Neuron (in vitro differentiated cells): ENCODE measurements around the gene PTPRM.

Source experiments
- H2AFZ ChIP-seq: one replicate; pipeline ENCODE4 v1.6.1; 2013; ENCODE audit warnings: low read depth, mild to moderate bottlenecking, inconsistent platforms, low read length, moderate library complexity
- H3K27me3 ChIP-seq: one replicate; pipeline ENCODE4 v1.6.1; 2013; ENCODE audit warnings: low read length; ENCODE audit not compliant: insufficient read depth
- H3K36me3 ChIP-seq: one replicate; pipeline ENCODE4 v1.6.1; 2013; ENCODE audit warnings: low read length; ENCODE audit not compliant: insufficient read depth
- H3K4me1 ChIP-seq: one replicate; pipeline ENCODE4 v1.6.1; 2013; ENCODE audit warnings: low read length; ENCODE audit not compliant: insufficient read depth
- H3K4me3 ChIP-seq: 2 replicates; pipeline ENCODE4 v1.5.1; 2013; ENCODE audit warnings: mild to moderate bottlenecking, low read length, moderate library complexity
- H3K9me3 ChIP-seq: one replicate; pipeline ENCODE4 v1.6.1; 2013; ENCODE audit warnings: low read length

The PTPRM gene

DNA sequence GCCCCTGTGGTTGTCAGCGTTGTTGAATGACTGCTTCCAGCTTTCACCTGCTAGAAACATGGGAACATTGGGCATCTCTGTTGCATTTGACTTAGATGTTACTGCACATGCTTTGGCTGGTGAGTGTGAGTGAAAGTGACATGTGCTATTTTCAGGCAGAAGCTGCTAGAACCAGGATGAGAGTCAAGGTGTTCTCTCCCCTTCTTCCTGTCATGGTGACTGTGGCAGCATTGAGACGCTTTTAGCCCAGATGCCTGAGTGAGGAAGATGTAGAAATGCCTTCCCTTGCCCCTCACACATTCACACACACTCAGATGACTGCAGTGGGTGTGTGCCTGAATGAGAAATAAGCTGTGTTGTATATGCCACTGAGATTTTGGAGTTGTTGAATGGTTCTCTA, 220.2 kb downstream of the PTPRM start:
- peaks cover 19% of the 10 kb centered on the region for H3K4me1 ChIP-seq
- no peak overlapping the region for H3K4me3 ChIP-seq
- no peaks in the 10 kb centered on the region for H3K9me3 ChIP-seq
- H3K36me3 ChIP-seq: no peaks in the 10 kb centered on the region
- H2AFZ ChIP-seq: no peak overlapping the region
- no peaks in the 10 kb centered on the region for H3K27me3 ChIP-seq

DNA sequence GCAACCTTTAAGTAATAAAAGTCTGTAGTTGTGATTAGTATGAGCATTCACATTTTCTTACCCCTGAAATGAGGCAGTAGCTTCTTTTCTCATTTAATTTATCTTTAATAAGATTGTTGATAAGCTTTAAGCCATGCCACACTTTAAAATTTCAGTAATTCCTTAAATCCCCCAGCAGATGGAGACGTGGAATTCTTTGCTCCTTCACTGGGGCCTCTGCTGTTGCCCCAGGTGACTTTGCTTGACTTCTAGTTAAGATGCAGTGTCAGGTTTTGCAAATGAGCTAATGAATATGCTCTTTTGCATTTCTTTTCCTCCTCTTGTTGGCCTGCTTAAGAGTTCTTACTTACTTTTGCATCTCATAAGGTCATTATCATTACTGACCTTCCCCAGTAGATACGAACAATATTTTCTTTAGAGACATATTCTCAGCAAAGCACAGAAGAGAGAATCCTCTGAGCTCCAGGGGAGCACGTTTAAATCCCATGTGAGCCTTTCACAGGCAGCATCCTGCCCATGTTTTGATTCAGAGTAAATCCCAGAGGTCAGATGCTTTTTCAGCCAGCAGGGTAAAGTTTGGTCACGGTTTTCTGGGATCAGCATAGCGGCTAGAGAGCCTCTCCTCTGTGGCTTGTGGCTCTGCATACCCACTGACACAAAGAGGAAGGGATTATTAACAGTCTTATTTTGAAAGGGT, 222.9 kb downstream of the PTPRM start:
- Histone ChIP-seq H3K4me1 (peaks cover 19% of the 10 kb centered on the region), H3K27me3 (no peaks in the 10 kb centered on the region), H3K4me3 (no peak overlapping the region), H3K9me3 (peaks cover 2% of the 10 kb centered on the region), H2AFZ (no peak overlapping the region), H3K36me3 (no peaks in the 10 kb centered on the region)

DNA sequence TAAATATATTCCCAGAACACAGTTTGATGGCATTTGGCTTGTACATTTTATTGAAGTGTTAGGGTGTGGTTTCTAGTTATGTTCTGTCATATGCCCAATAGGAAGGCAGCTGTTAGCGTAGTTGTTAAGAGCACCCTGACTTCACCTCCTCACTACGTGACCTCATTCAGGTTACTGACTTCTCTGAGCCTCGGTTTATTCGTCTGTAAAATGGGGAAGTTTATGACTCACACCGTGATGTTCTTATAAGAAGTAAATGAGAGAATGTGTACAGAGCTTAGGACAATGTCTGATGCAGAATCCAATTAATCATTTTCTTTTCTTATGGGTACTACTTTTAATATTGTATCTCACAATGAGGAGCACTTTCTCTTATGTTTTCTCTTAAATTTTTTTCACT, 226.0 kb downstream of the PTPRM start:
- peaks cover 11% of the 10 kb centered on the region for H3K4me1 ChIP-seq
- H3K27me3 ChIP-seq: no peaks in the 10 kb centered on the region
- no peak overlapping the region for H2AFZ ChIP-seq
- H3K36me3 ChIP-seq: no peaks in the 10 kb centered on the region
- peaks cover 2% of the 10 kb centered on the region for H3K9me3 ChIP-seq
- H3K4me3 ChIP-seq: no peak overlapping the region

DNA sequence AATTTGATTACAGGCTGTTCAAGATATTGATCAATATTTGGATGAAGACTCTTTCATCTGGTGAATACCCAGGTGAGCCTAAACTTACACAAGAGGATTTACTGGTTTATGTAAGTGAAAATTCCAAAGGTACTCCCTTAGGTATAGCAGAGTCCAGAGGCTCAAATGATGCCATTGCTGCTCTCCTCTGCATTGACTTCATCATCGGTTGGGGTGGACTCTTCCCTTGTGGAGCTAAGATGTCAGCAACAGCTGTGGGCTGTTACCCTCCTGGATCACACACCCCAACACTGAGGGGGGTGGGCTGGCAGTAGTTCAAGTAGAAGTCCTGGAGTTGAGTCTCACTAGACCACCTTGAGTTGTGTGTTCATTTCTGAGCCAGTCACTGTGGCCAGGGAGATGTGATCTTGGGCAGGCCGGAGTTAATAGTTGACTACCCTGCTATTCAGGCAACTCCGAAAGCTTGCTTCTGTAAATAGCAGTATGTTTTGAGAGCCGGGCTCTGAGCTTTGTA, 236.9 kb downstream of the PTPRM start:
- Histone ChIP-seq H3K27me3 (no peaks in the 10 kb centered on the region), H3K9me3 (no peaks in the 10 kb centered on the region), H2AFZ (no peak overlapping the region), H3K4me1 (peaks cover 11% of the 10 kb centered on the region), H3K4me3 (no peak overlapping the region), H3K36me3 (no peaks in the 10 kb centered on the region)

DNA sequence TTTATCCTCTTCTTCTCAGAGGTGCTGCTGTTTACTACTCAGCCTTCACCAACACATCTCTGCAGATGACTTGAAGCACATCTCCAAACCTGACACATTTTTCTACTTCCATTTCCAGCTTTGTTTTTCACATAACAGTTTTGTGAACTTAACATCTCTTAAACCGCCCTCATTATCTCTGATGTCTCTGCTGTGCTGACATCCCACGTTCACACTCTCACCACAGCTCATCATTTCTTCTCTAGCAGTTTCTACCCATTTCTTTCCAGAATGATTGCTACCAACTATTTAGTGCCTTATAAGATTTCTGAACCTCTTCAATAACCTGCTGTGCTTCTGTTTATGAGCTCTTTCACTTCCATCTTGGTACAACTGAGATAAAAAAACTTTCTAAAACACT, 238.0 kb downstream of the PTPRM start:
- Histone ChIP-seq H3K4me1 (peaks cover 11% of the 10 kb centered on the region), H3K27me3 (no peaks in the 10 kb centered on the region), H2AFZ (no peak overlapping the region), H3K36me3 (no peaks in the 10 kb centered on the region), H3K4me3 (no peak overlapping the region), H3K9me3 (no peaks in the 10 kb centered on the region)

DNA sequence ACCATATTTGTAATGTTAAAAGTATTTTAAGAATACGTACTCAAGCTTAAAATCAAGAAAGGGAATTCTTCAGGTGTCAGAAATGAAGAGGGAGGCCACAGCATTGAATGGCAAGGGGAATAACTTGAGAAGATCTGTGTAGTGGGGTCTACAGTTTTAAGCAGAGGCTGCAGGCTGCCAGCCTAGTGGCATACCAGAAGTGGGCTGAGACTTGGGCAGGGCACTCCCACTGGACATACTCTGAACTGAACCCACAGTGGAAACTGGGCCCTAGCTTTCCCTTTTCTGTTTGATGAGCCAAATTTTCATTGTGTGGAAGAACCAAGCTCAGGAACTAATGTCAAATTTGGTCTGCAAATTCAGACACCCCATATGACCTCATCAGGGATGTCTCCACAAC, 238.8 kb downstream of the PTPRM start:
- H3K4me1 ChIP-seq: peaks cover 11% of the 10 kb centered on the region
- H3K9me3 ChIP-seq: no peaks in the 10 kb centered on the region
- no peaks in the 10 kb centered on the region for H3K36me3 ChIP-seq
- H3K27me3 ChIP-seq: no peaks in the 10 kb centered on the region
- no peak overlapping the region for H2AFZ ChIP-seq
- no peak overlapping the region for H3K4me3 ChIP-seq

DNA sequence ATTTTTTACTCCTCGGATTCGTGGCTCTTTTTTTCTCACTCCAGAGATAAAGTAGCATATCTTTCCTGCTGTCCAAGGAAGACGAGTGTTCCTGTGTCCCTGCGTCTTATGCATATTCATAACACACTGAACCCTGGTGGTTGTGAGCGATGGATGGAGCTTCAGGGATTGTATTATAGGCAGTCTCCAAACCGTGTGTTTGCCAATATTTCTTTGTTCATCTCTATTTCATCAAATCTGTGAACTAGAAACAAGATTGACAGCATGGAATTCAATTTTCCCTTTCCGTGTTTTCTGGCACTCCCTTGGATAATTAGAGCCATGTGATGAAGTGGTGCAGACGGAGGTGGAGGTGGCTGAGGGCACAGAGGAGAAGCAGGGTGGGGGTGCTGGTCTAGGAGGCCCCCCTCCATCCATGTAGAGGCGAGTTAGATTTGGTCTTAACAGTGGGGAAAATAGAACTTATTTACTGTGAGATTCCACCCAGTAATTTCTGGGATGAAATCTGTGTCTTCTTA, 240.9 kb downstream of the PTPRM start:
- Histone ChIP-seq H3K27me3 (no peaks in the 10 kb centered on the region), H3K4me3 (no peak overlapping the region), H3K4me1 (peaks cover 15% of the 10 kb centered on the region), H3K36me3 (no peaks in the 10 kb centered on the region), H2AFZ (no peak overlapping the region), H3K9me3 (no peaks in the 10 kb centered on the region)

DNA sequence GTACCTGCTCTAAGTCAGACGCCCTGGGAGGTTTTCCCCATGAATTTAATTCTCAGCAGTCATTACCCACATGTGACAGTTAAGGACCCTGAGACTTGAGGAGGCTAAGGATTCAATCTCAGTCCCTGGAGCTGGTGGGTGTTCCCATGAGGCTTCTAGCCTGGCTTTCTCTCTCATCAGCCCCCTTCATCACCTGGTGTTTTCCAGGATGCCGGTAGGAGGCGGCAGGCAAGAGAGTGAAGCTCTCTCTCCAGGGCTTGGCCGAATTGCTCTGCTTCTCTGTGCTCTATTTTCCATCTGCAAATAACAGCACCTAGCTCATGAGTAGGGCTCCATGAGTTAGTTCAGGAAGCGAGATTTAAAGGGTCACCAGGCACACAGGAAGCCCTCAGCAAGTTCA, 241.9 kb downstream of the PTPRM start:
- H3K36me3 ChIP-seq: no peaks in the 10 kb centered on the region
- no peak overlapping the region for H3K4me3 ChIP-seq
- peaks cover 15% of the 10 kb centered on the region for H3K4me1 ChIP-seq
- no peaks in the 10 kb centered on the region for H3K27me3 ChIP-seq
- H2AFZ ChIP-seq: no peak overlapping the region
- H3K9me3 ChIP-seq: peaks cover under 1% of the 10 kb centered on the region

DNA sequence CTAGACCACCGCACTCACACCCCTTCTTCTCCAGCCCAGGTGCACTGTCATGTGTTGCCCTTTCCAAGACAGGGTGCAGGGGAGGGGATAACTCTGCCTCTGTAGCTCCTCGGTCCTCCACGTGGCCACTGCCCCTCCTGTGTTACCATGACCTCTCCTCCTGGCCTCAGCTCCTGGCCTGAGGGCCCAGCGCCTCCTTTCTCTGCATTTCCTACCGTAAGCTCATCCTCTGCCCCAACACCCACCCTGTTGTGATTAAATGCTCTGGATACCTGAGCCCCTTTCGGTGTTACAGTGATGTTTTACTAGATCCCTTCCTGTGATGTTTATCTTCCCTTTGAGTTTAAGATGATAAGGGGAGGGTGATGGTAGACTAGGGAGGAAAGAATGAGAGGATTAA, 242.3 kb downstream of the PTPRM start:
- H3K9me3 ChIP-seq: peaks cover 1% of the 10 kb centered on the region
- H3K4me1 ChIP-seq: peaks cover 15% of the 10 kb centered on the region
- no peaks in the 10 kb centered on the region for H3K27me3 ChIP-seq
- no peak overlapping the region for H2AFZ ChIP-seq
- H3K4me3 ChIP-seq: no peak overlapping the region
- no peaks in the 10 kb centered on the region for H3K36me3 ChIP-seq

DNA sequence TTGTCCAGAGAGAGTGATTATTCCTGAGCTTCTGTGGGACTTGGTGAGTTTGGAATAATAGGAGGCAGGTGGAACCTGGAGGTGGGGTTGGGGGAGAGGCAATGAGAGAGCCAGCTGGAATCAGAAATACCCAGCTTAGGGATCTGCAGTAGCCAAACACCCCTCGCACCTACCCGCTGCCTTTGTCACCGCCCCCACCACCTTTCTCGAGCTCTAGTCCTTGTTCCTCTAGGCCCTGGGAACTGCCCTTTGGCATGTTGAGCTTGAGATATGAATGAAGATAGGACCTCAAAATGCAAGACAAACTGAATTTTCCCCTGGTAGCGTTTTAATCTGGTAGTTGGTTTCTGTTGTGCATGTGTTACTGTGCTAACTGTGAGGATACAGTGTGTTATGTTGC, 242.9 kb downstream of the PTPRM start:
- Histone ChIP-seq H3K9me3 (peaks cover 1% of the 10 kb centered on the region), H3K4me3 (no peak overlapping the region), H3K36me3 (no peaks in the 10 kb centered on the region), H3K4me1 (peaks cover 15% of the 10 kb centered on the region), H3K27me3 (no peaks in the 10 kb centered on the region), H2AFZ (no peak overlapping the region)

DNA sequence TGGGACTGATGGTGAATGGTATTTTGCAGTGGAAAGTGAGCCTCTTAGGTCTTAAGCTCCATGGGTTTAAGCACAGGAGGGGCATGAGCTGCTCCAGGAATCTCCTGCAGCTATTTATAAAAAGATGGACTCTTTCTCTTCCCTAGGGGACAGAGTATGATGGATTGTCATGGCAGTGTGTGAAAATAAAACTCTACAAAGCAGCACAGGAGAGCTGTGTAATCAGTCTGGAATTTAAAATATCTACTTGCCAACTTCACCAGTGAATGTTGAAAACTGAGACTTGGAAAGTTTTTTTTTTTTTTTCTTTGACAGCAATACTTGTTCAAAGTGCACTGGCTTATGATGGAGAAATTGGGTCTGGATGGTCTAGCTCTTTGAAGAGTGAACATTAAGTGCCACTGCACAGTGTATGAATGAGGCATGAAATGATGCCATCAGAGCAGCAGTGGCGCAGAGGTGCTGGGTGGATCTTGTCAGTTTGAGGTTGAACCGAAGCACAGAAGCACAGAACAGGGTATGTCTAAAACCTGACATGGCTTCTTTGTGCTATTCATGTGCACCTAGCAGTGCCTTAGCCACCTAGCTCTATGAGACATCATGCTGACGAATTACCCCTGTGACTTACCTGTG, 245.4 kb downstream of the PTPRM start:
- H3K36me3 ChIP-seq: no peaks in the 10 kb centered on the region

DNA sequence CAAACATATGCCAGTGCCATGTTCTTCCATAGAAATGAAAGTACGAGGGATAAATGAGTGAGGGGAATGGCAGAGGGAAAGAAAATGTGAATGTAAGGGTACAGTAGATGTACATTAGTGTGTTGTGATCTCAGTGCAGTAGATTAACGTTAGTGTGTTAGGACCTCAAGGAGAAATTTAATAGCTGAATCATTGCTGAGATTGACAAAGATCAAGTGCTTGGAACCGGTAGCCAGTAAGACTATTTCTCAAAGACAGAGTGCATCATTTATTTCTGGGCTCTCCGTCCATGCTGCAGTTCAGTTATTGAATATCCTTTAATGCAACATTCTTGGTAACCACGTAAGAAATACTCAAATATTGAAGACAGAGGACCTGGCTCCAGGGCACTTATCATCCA, 246.0 kb downstream of the PTPRM start:
- Histone ChIP-seq H3K4me1 (peaks cover 9% of the 10 kb centered on the region), H3K27me3 (no peaks in the 10 kb centered on the region), H3K4me3 (no peak overlapping the region), H3K9me3 (peaks cover 1% of the 10 kb centered on the region), H2AFZ (no peak overlapping the region), H3K36me3 (no peaks in the 10 kb centered on the region)

More for the DNA sequence above, 245.4 kb downstream of the PTPRM start:
- no peak overlapping the region for H2AFZ ChIP-seq
- peaks cover 15% of the 10 kb centered on the region for H3K4me1 ChIP-seq
- H3K9me3 ChIP-seq: peaks cover 1% of the 10 kb centered on the region
- no peak overlapping the region for H3K4me3 ChIP-seq
- H3K27me3 ChIP-seq: no peaks in the 10 kb centered on the region

DNA sequence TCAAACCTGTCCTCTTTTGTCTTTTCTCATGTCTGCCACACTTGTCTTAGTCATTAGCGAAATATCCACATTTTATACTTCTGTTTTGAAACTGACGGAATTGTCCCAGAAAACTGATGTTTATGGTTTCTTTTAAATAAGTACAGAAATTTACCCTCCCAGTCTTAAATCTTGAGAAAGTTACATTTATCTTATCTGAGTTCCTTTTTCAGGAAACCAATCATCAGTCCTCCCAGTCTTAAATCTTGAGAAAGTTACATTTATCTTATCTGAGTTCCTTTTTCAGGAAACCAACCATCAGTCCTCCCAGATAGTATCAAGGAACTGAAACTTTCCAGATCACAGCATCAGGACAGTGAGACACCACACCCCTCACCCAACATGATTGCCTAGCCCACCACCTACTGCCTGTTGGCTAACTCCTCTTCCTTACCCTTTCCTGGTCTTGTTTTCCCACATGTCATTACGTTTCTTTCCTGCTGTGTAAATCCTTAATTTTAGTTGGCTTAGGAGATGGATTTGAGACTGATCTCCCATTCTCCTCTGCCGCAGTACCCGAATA, 247.7 kb downstream of the PTPRM start:
- Histone ChIP-seq H3K9me3 (peaks cover 1% of the 10 kb centered on the region), H3K36me3 (no peaks in the 10 kb centered on the region), H3K4me3 (no peak overlapping the region), H3K27me3 (no peaks in the 10 kb centered on the region), H2AFZ (no peak overlapping the region), H3K4me1 (peaks cover 3% of the 10 kb centered on the region)
